HepG2 (cell line): ENCODE results near the gene POLN. TPM values are rescaled to one million over a fixed set of nuclear protein-coding genes. Genes with fewer than 3 reads are reported as not detected.

Source experiments
- ATAC-seq: fragments of 200-7000 bp; cut with Tn5 transposase; 3 replicates; pipeline ENCODE4 v1.9.1; 2020; ENCODE audit warnings: mild to moderate bottlenecking, moderate library complexity
- BruUV-seq: library from RNA; stranded (reverse); fragments of 400-500 nt; replicated peaks from 2 replicates; lab custom pipeline; 2021; lab: Mats Ljungman, UMichigan
- CTCF ChIA-PET: fragments of 300-600 bp; formaldehyde crosslinking; extraction: SDS; loops from one replicate; lab custom pipeline; 2021; ENCODE audit warnings: low total read pairs, inconsistent platforms, low intra/inter-chr PET ratio; lab: Yijun Ruan, JAX
- POLR2A ChIA-PET: fragments of 350-600 bp; sonication (Branson Sonifier 250); formaldehyde crosslinking; loops from one replicate; lab custom pipeline; 2020; ENCODE audit warnings: antibody characterized with exemption, inconsistent platforms; lab: Yijun Ruan, JAX
- DNase-seq: peaks from one replicate; pipeline ENCODE4 v3.0.0-alpha.2; 2015; ENCODE audit warnings: low spot score
- FAIRE-seq: peaks from 3 replicates; lab custom pipeline; 2011; peaks lifted over from hg19 to GRCh38; lab: Jason Lieb, UNC
- H2AFZ ChIP-seq: one replicate; pipeline ENCODE4 v1.6.1; 2011; ENCODE audit warnings: low read length, inconsistent platforms
- H3K27ac ChIP-seq: fragments of 300-600 bp; 3 replicates; pipeline ENCODE4 v1.8.0; 2011; ENCODE audit warnings: mixed run types, mild to moderate bottlenecking, mixed read lengths, low read length, inconsistent platforms; ENCODE audit not compliant: insufficient read depth; ENCODE audit errors: extremely low read length
- H3K27me3 ChIP-seq, 2 experiments: fragments of 200-600 bp in 1 of 2; 2 replicates in 1 of 2; 3 replicates in 1 of 2; pipeline versions ENCODE4 v1.6.0 to v1.8.0; 2011; ENCODE audit warnings: low read length in 2 of 2, mild to moderate bottlenecking in 2 of 2, moderate library complexity in 2 of 2, inconsistent platforms in 1 of 2; ENCODE audit not compliant: insufficient read depth in 2 of 2, control insufficient read depth in 1 of 2
- H3K36me3 ChIP-seq, 2 experiments: fragments of 200-600 bp in 1 of 2; replicated peaks in 1 of 2; 2 replicates in 1 of 2; 3 replicates in 1 of 2; pipeline versions ENCODE4 v1.5.1 to v1.8.0; 2011; ENCODE audit warnings: low read length in 2 of 2, inconsistent platforms in 1 of 2; ENCODE audit not compliant: insufficient read depth in 2 of 2, control insufficient read depth in 1 of 2
- H3K4me1 ChIP-seq: 2 replicates; pipeline ENCODE4 v1.5.1; 2012; ENCODE audit warnings: low read length, inconsistent platforms; ENCODE audit not compliant: insufficient read depth
- H3K4me2 ChIP-seq: 2 replicates; pipeline ENCODE4 v1.6.0; 2011; ENCODE audit warnings: low read depth, low read length, inconsistent platforms
- H3K4me3 ChIP-seq, 3 experiments: fragments of 200-600 bp in 1 of 3; sonication (generic), shearing (Covaris generic) in 1 of 3; replicated peaks in 1 of 3; 2 replicates each; pipeline ENCODE4 v1.5.1; 2011 to 2016; ENCODE audit warnings: low read length in 3 of 3, inconsistent platforms in 2 of 3, low read depth in 2 of 3, mild to moderate bottlenecking in 2 of 3, control low read depth in 1 of 3, mixed read lengths in 1 of 3; ENCODE audit not compliant: insufficient read depth in 1 of 3
- H3K79me2 ChIP-seq: one replicate; pipeline ENCODE4 v1.6.1; 2011; ENCODE audit warnings: low read length, inconsistent platforms; ENCODE audit not compliant: insufficient read depth
- H3K9ac ChIP-seq: 2 replicates; pipeline ENCODE4 v1.6.0; 2011; ENCODE audit warnings: mild to moderate bottlenecking, low read depth, low read length, inconsistent platforms; ENCODE audit not compliant: insufficient read depth
- H3K9me3 ChIP-seq: 2 replicates; pipeline ENCODE4 v1.5.1; 2012; ENCODE audit warnings: mild to moderate bottlenecking, low read length
- H4K20me1 ChIP-seq: 2 replicates; pipeline ENCODE4 v1.6.0; 2011; ENCODE audit warnings: inconsistent platforms, mild to moderate bottlenecking, low read length, moderate library complexity; ENCODE audit not compliant: insufficient read depth
- KLF13 ChIP-seq: sonication (generic); formaldehyde crosslinking; IDR thresholded peaks from 2 replicates; pipeline ENCODE4 v1.4.0; 2020; ENCODE audit warnings: mild to moderate bottlenecking, missing genetic modification reagents
- SYNCRIP ChIP-seq: fragments of 200-400 bp; formaldehyde crosslinking; IDR thresholded peaks from 2 replicates; pipeline ENCODE4 v1.6.1; 2018; ENCODE audit warnings: mild to moderate bottlenecking, low read depth, low read length; ENCODE audit not compliant: insufficient read depth
- ZBTB7A ChIP-seq: sonication (generic); formaldehyde crosslinking; IDR thresholded peaks from 2 replicates; pipeline ENCODE4 v1.8.0; 2022; ENCODE audit warnings: mild to moderate bottlenecking, missing genetic modification reagents
- ZNF484 ChIP-seq: sonication (generic); formaldehyde crosslinking; IDR thresholded peaks from 2 replicates; pipeline ENCODE4 v1.5.1; 2020; ENCODE audit warnings: mild to moderate bottlenecking, low read depth, missing genetic modification reagents, borderline replicate concordance
- ZNF616 ChIP-seq: sonication (generic); formaldehyde crosslinking; IDR thresholded peaks from 2 replicates; pipeline ENCODE4 v1.5.0; 2020; ENCODE audit warnings: low read depth, mild to moderate bottlenecking, missing genetic modification reagents
- ZNF713 ChIP-seq: sonication (generic); formaldehyde crosslinking; IDR thresholded peaks from 2 replicates; pipeline ENCODE4 v1.4.0; 2020; ENCODE audit warnings: mild to moderate bottlenecking, missing genetic modification reagents
- WGBS: methylation state at CpG from one replicate; pipeline ENCODE4 v1.1.6; 2017; ENCODE audit warnings: low lambda C conversion rate; 5-methylcytosine and 5-hydroxymethylcytosine counted together
- in situ Hi-C: cut with HindIII; loops from 2 replicates; pipeline ENCODE4 v1.10.0; 2017; ENCODE audit warnings: low pct_unique_long_range_greater_than_20kb; ENCODE audit not compliant: extremely low pct_ligation_motif_present
- intact Hi-C: fragments of 100-400 bp; cut with micrococcal nuclease; formaldehyde crosslinking; loops from one replicate; pipeline ENCODE4 v1.10.0; 2022; ENCODE audit not compliant: unreplicated experiment
- polyA plus RNA-seq, 8 experiments: library from polyadenylated mRNA; depleted of rRNA in 3 of 8; stranded (reverse) in 7 of 8; unstranded in 1 of 8; fragments of >200 nt; fragmentation: Illumina TruSeq in 4 of 8; extraction: Trizol in 4 of 8; gene quantifications; 2 replicates each; pipeline versions ENCODE4 v1.2.1 to v1.2.3, GENCODE V29; 2011 to 2016; ENCODE audit warnings: low read depth in 4 of 8, missing spikeins in 1 of 8, mixed read lengths in 1 of 8; ENCODE audit not compliant: insufficient read depth in 1 of 8
- total RNA-seq, 5 experiments: library from RNA; depleted of rRNA; stranded (reverse); fragments of >200 nt; fragmentation: Illumina TruSeq; extraction: Trizol; gene quantifications; 2 replicates each; pipeline ENCODE4 v1.2.3, GENCODE V29; 2016; ENCODE audit warnings: low read depth in 1 of 5
- TF ChIP-seq, protein P1 (sequence below): sonication (generic); formaldehyde crosslinking; IDR thresholded peaks from 2 replicates; pipeline ENCODE4 v1.4.0; 2020; ENCODE audit warnings: missing genetic modification reagents

Gene POLN
- total and polyA plus RNA-seq, 2 of the 13 experiments (the other 11 are each of a cell fraction or from before 2014, with no cell fraction given), result 0.93 to 1.5 TPM

DNA sequence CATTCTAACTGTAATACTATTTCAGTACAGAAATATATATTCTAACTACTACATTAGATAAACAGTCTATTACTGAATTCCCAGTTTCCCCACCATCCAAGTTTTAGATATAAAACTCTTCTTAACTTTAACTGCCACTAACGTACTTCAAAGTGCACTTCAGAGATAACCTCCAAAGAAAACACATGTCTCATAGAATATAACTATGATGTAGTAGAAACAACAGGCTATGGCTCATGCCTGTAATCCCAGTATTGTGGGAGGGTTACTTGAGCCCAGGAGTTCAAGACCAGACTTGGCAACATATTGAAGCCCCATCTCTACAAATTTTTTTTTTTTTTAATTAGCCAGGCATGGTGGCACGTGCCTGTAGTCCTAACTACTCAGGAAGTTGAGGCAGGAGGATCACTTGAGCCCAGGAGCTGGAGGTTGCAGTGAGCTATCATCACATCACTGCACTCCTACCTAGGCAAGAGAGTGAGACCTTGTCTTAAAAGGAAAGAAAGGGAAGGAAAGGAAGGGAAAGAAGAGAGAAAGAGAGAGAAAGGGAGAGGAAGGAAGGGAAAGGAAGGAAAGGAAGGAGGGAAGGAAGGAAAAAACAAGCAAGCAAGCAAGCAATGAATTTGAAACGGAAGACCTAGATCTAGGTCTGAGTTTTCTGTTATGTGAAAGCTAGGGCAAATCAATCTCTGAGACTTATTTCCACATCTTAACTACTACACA lies 4.8 kb downstream of the POLN start (continued):
- TF ChIP-seq, protein P1, sequence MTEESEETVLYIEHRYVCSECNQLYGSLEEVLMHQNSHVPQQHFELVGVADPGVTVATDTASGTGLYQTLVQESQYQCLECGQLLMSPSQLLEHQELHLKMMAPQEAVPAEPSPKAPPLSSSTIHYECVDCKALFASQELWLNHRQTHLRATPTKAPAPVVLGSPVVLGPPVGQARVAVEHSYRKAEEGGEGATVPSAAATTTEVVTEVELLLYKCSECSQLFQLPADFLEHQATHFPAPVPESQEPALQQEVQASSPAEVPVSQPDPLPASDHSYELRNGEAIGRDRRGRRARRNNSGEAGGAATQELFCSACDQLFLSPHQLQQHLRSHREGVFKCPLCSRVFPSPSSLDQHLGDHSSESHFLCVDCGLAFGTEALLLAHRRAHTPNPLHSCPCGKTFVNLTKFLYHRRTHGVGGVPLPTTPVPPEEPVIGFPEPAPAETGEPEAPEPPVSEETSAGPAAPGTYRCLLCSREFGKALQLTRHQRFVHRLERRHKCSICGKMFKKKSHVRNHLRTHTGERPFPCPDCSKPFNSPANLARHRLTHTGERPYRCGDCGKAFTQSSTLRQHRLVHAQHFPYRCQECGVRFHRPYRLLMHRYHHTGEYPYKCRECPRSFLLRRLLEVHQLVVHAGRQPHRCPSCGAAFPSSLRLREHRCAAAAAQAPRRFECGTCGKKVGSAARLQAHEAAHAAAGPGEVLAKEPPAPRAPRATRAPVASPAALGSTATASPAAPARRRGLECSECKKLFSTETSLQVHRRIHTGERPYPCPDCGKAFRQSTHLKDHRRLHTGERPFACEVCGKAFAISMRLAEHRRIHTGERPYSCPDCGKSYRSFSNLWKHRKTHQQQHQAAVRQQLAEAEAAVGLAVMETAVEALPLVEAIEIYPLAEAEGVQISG (CRISPR knock-in tag), result no peak
- TF ChIP-seq KLF13 (CRISPR knock-in tag), result no peak
- TF ChIP-seq ZNF484 (CRISPR knock-in tag), result no peak
- no peak for TF ChIP-seq ZNF713 (CRISPR knock-in tag)

DNA sequence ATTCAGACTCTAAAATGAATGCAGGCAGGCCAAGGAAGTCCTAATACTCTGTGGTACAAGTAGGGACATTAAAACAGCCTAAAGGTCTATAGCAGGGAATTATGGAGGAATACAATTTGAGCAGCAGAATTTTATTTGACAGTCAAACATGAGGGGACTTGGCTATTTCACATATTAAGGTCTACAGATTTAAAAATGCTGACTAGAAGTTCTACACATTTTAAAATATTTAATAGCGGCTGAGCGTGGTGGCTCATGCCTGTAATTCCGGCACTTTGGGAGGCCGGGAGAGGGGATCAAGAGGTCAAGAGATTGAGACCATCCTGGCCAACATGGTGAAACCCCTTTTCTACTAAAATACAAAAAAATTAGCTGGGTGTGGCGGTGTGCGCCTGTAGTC lies 10.8 kb downstream of the POLN start:
- DNase-seq (no peak), ATAC-seq (no peak), FAIRE-seq (no peak)
- no peak overlapping the region for H2AFZ ChIP-seq
- no peaks in the 10 kb centered on the region for H3K9me3 ChIP-seq
- peaks cover 4 to 11% of the 10 kb centered on the region in 2 experiments; a peak in 4 of 5 replicates for H3K36me3 ChIP-seq
- WGBS, result 98% methylated on average over 6 of the region's 6 CpGs
- intact Hi-C loops (no loop called here), in situ Hi-C loops (no loop called here)
- H3K4me2 ChIP-seq, result no peak overlapping the region
- no peaks in the 10 kb centered on the region for H3K4me1 ChIP-seq
- H3K27ac ChIP-seq, result no peak overlapping the region
- H4K20me1 ChIP-seq, result no peaks in the 10 kb centered on the region
- TF ChIP-seq ZNF616 (CRISPR knock-in tag) (no peak), ZBTB7A (CRISPR knock-in tag) (no peak), SYNCRIP (no peak)
- POLR2A ChIA-PET, result interaction anchor here (0.6 kb wide), 1 partner anchor 79 kb away, joined by 3 read pairs; no protein-coding TSS in a partner anchor
- H3K9ac ChIP-seq, result no peak overlapping the region
- H3K4me3 ChIP-seq, result no peak overlapping the region
- CTCF ChIA-PET, result no interaction called here
- H3K79me2 ChIP-seq, result no peaks in the 10 kb centered on the region
- no peaks in the 10 kb centered on the region for H3K27me3 ChIP-seq
- BruUV-seq, result no TSS peak
